ENCODE results near the gene VWF. TPM values are rescaled to one million over a fixed set of nuclear protein-coding genes. Genes with fewer than 3 reads are reported as not detected.
A peak's percentile ranks its signal among the peaks of the same experiment; 100 is the strongest.

Gene VWF
- total and polyA plus RNA-seq, 2 donors (not counting 3 experiments of a cell fraction or from before 2014, with no cell fraction given), result 1,041 to 2,328 TPM

DNA sequence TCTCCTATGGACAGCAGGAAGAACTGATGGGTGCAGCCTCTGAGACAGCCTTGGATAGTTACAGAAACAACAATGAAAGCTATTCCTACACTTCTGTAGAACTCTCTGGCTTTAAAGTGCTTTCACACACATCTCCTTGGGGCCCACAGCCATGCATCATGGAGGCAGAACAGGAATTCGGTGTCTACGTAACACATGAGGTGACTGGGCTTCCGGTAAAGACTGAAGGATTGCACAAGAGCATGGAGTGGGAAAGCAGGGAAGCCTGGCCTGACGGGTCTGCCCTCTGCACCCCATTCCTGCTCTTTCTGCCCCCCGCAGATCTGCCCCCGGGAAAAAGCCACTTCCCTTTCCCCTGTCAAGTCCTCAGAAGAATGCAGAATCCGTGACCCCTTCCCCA is 82.6 kb downstream of the VWF start:
- Histone ChIP-seq H3K9me3 (replicated peaks; ENCODE audit: control insufficient read depth, insufficient read depth, low read length) (no peaks in the 10 kb centered on the region), H3K9me1 (replicated peaks; ENCODE audit: control insufficient read depth, extremely low read depth, insufficient read depth, low read length) (no peaks in the 10 kb centered on the region), H3K27ac (ENCODE audit: insufficient read depth, low read depth, low read length) (peak overlapping the region; percentile 33), H3K4me3 (replicated peaks in 1 of 3; ENCODE audit: insufficient read depth in 1 of 3, low read depth in 1 of 3, low read length in 3 of 3) (no peak overlapping the region), H3K79me2 (ENCODE audit: control insufficient read depth, insufficient read depth, low read length) (peaks cover 5% of the 10 kb centered on the region), H3K4me1 (ENCODE audit: control insufficient read depth, extremely low read depth, insufficient read depth, low read length) (no peaks in the 10 kb centered on the region), H3K4me2 (ENCODE audit: insufficient read depth, low read length) (no peak overlapping the region), H3K36me3 (ENCODE audit: control insufficient read depth in 2 of 2, extremely low read depth in 1 of 2, insufficient read depth in 2 of 2, low read length in 2 of 2) (peaks cover 73 to 87% of the 10 kb centered on the region in 2 experiments), H3K9ac (replicated peaks; ENCODE audit: extremely low read depth, insufficient read depth, low read length) (no peak overlapping the region), H3K27me3 (ENCODE audit: control insufficient read depth in 2 of 2, insufficient read depth in 2 of 2, low read length in 2 of 2) (no peaks in the 10 kb centered on the region), H4K20me1 (replicated peaks; ENCODE audit: control insufficient read depth, extremely low read depth, insufficient read depth, low read length) (peaks cover 2% of the 10 kb centered on the region), H2AFZ (ENCODE audit: low read depth, low read length) (no peak overlapping the region)
- DNase-seq (ENCODE audit: low read depth, low spot score), result no peak
- TF ChIP-seq POLR2A (IDR thresholded peaks at IDR 0.05; ENCODE audit: low read depth, low read length) (no peak), POLR2AphosphoS5 (IDR thresholded peaks at IDR 0.05; ENCODE audit: insufficient read depth, low read depth, low read length) (peak; percentile 17)
- BruUV-seq (replicated peaks), result no TSS peak
- dilution Hi-C loops (cut with MboI; ENCODE audit: extremely low pct_ligation_motif_present, low sequenced_read_pairs), result no loop called here
- FAIRE-seq, result peak; percentile 56
- POLR2A ChIA-PET, result interaction anchor here (0.6 kb wide), 1 partner anchor 178 kb away, joined by 3 read pairs; no protein-coding TSS in a partner anchor
- CTCF ChIA-PET, result interaction anchor here (1.1 to 1.2 kb wide), 2 partner anchors 54 to 243 kb away, joined by 3 to 5 read pairs; no protein-coding TSS in a partner anchor
- intact Hi-C loops (cut with micrococcal nuclease), result no loop called here

DNA sequence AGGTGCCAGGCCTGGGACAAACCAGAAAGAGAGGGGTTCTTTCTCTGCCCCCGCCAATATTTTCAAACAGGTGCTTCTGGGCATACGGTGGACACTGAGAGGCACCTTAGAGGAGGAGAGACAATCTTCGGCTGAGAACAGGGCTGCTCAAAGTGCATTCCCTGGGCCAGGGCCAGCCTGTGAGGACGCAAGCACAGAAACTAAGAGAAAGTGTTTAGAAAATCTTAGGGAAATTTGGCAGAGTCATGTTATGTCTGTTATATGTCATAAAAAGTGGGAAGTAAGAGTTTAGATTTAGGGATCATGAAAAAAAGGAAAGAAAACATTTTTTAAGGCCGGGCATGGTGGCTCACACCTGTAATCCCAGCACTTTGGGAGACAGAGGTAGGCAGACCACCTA is 83.7 kb downstream of the VWF start:
- no peak overlapping the region for H2AFZ ChIP-seq (ENCODE audit: low read depth, low read length)
- ChIA-PET CTCF (no interaction called here), POLR2A (interaction anchor here (0.6 kb wide), 1 partner anchor 440 kb away, joined by 5 read pairs; no protein-coding TSS in a partner anchor)
- H3K27ac ChIP-seq (ENCODE audit: insufficient read depth, low read depth, low read length), result no peak overlapping the region
- H3K36me3 ChIP-seq (ENCODE audit: control insufficient read depth in 2 of 2, extremely low read depth in 1 of 2, insufficient read depth in 2 of 2, low read length in 2 of 2), result peaks cover 75 to 85% of the 10 kb centered on the region in 2 experiments
- DNase-seq (ENCODE audit: low read depth, low spot score), result no peak
- peaks cover 7% of the 10 kb centered on the region for H3K79me2 ChIP-seq (ENCODE audit: control insufficient read depth, insufficient read depth, low read length)
- H3K4me3 ChIP-seq (replicated peaks in 1 of 3; ENCODE audit: insufficient read depth in 1 of 3, low read depth in 1 of 3, low read length in 3 of 3), result no peak overlapping the region
- no peaks in the 10 kb centered on the region for H3K9me3 ChIP-seq (replicated peaks; ENCODE audit: control insufficient read depth, insufficient read depth, low read length)
- H3K9ac ChIP-seq (replicated peaks; ENCODE audit: extremely low read depth, insufficient read depth, low read length), result no peak overlapping the region
- BruUV-seq (replicated peaks), result no TSS peak
- dilution Hi-C loops (cut with MboI; ENCODE audit: extremely low pct_ligation_motif_present, low sequenced_read_pairs) (no loop called here), intact Hi-C loops (cut with micrococcal nuclease) (loop anchor here (1.0 kb wide), 1 partner anchor 53 kb away; no protein-coding TSS in a partner anchor)
- no peak for FAIRE-seq
- TF ChIP-seq, protein P1, sequence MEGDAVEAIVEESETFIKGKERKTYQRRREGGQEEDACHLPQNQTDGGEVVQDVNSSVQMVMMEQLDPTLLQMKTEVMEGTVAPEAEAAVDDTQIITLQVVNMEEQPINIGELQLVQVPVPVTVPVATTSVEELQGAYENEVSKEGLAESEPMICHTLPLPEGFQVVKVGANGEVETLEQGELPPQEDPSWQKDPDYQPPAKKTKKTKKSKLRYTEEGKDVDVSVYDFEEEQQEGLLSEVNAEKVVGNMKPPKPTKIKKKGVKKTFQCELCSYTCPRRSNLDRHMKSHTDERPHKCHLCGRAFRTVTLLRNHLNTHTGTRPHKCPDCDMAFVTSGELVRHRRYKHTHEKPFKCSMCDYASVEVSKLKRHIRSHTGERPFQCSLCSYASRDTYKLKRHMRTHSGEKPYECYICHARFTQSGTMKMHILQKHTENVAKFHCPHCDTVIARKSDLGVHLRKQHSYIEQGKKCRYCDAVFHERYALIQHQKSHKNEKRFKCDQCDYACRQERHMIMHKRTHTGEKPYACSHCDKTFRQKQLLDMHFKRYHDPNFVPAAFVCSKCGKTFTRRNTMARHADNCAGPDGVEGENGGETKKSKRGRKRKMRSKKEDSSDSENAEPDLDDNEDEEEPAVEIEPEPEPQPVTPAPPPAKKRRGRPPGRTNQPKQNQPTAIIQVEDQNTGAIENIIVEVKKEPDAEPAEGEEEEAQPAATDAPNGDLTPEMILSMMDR (IDR thresholded peaks at IDR 0.05; ENCODE audit: extremely low read depth in 1 of 2, insufficient read depth in 1 of 2, low read depth in 1 of 2, low read length in 2 of 2), result no peak
- no peak for TF ChIP-seq EZH2 (IDR thresholded peaks at IDR 0.05; ENCODE audit: borderline replicate concordance, low read depth, low read length, severe bottlenecking)
- no peak for TF ChIP-seq MYC (IDR thresholded peaks at IDR 0.05; ENCODE audit: low read depth, low read length)
- no peak for TF ChIP-seq MAX (IDR thresholded peaks at IDR 0.05; ENCODE audit: insufficient read depth, insufficient read length)
- H4K20me1 ChIP-seq (replicated peaks; ENCODE audit: control insufficient read depth, extremely low read depth, insufficient read depth, low read length), result peaks cover 2% of the 10 kb centered on the region
- no peaks in the 10 kb centered on the region for H3K4me1 ChIP-seq (ENCODE audit: control insufficient read depth, extremely low read depth, insufficient read depth, low read length)
- no peak overlapping the region for H3K4me2 ChIP-seq (ENCODE audit: insufficient read depth, low read length)
- no peaks in the 10 kb centered on the region for H3K27me3 ChIP-seq (ENCODE audit: control insufficient read depth in 2 of 2, insufficient read depth in 2 of 2, low read length in 2 of 2)
- no peaks in the 10 kb centered on the region for H3K9me1 ChIP-seq (replicated peaks; ENCODE audit: control insufficient read depth, extremely low read depth, insufficient read depth, low read length)

Data from endothelial cell of umbilical vein (primary cell).